GM12864 (cell line): ENCODE measurements around the gene CAMK2A.

Experiments used
- DNase-seq: peaks from one replicate; pipeline ENCODE4 v3.0.0-alpha.2; 2011; ENCODE audit warnings: low read depth
- H3K4me3 ChIP-seq: 2 replicates; pipeline ENCODE4 v1.5.1; 2011; ENCODE audit warnings: mild to moderate bottlenecking, low read depth, low read length, control low read depth
- CTCF ChIP-seq: IDR thresholded peaks from 2 replicates; pipeline ENCODE4 v1.5.1; 2011; ENCODE audit warnings: low read depth, mild to moderate bottlenecking, moderate library complexity, low read length, control low read depth, inconsistent platforms; ENCODE audit errors: missing control alignments

The CAMK2A gene

GRCh38 chr5:150272531-150272930 is 17.0 kb downstream of the CAMK2A start:
- no peak for DNase-seq
- peak; percentile 56 for TF ChIP-seq CTCF
- no peak overlapping the region for H3K4me3 ChIP-seq

GRCh38 chr5:150271923-150272322 is 17.6 kb downstream of the CAMK2A start:
- no peak for DNase-seq
- no peak for TF ChIP-seq CTCF

DNA sequence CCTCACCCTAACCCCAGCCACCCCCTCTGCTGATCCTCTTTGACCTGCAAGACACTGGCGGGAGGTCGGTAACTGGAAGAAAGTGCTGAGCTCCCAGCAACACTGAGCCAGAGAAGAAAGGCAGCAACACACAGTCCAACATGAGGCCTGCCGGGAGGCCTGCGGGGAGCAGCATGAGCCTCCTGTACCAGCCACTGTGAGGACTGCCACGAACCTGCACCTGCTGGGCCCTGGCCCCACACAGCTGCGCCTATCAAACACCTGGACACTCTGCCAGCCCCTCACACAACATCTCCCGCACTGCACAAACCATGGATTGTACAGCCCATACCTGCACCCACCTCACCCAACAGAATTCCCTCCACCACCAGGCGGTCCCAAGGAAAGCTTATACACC is 18.3 kb downstream of the CAMK2A start:
- no peak for TF ChIP-seq CTCF

More at GRCh38 chr5:150271923-150272322, 17.6 kb downstream of the CAMK2A start:
- H3K4me3 ChIP-seq = no peak overlapping the region

GRCh38 chr5:150270541-150271295 is 18.9 kb downstream of the CAMK2A start:
- TF ChIP-seq CTCF = no peak
- no peak overlapping the region for H3K4me3 ChIP-seq
- no peak for DNase-seq

More for the DNA sequence above, 18.3 kb downstream of the CAMK2A start:
- H3K4me3 ChIP-seq = no peak overlapping the region
- DNase-seq = no peak

- TF ChIP-seq CTCF = no peak
- H3K4me3 ChIP-seq = no peak overlapping the region
- no peak for DNase-seq
Observed at GRCh38 chr5:150266871-150267291, 22.7 kb downstream of the CAMK2A start.

GRCh38 chr5:150265870-150266383 is 23.6 kb downstream of the CAMK2A start:
- H3K4me3 ChIP-seq = no peak overlapping the region
- DNase-seq = no peak
- TF ChIP-seq CTCF = no peak
